ENCODE data around the gene P3R3URF.

GRCh38 chr1:46210561-46210960, 34.3 kb upstream of the P3R3URF start:
- no peak for TF ChIP-seq CTCF (IDR thresholded peaks at IDR 0.05 in 8 of 11, conservative IDR thresholded peaks at IDR 0.05 in 3 of 11)
- no peak for TF ChIP-seq POLR2A (IDR thresholded peaks at IDR 0.05)
